NT2/D1 (cell line): ENCODE data around the gene TMEM267.

ENCODE experiments used
- SUZ12 ChIP-seq: IDR thresholded peaks from 2 replicates; pipeline ENCODE4 v1.6.1; 2011; ENCODE audit not compliant: insufficient read length, insufficient read depth; ENCODE audit errors: extremely low read depth
- YY1 ChIP-seq: IDR thresholded peaks from 2 replicates; pipeline ENCODE4 v1.6.1; 2011; ENCODE audit not compliant: insufficient read length, insufficient read depth

DNA sequence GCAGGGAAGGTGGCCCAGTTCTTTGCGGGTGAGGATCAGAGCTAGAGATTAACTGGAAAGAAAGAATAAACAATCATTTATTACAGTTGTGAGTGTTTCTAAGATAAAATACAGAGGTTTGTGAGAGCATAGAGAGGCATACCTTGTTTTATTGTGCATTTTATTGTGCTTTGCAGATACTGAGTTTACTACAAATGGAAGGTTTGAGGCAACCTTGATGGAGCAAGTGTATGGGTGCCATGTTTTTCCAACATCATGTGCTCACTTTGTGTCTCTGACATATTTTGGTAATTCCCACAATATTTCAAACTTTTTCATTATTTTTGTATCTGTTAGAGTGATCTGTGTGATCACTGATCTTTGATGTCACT lies 32.0 kb upstream of the TMEM267 start:
- no peak for TF ChIP-seq YY1
- no peak for TF ChIP-seq SUZ12
